Measurements from ENCODE around the gene TNIK. TPM values are rescaled to one million over a fixed set of nuclear protein-coding genes. Genes with fewer than 3 reads are reported as not detected.
A peak's percentile ranks its signal among the peaks of the same experiment; 100 is the strongest.

TNIK gene
- total and polyA plus RNA-seq, 2 experiments from 2014 or later: 14.6 to 34.3 TPM

- Mint-ChIP-seq H3K4me1 (peaks cover 31% of the 10 kb centered on the region), H3K27me3 (ENCODE audit: insufficient read depth, low read depth, poor library complexity) (peaks cover 2% of the 10 kb centered on the region), H3K9me3 (no peaks in the 10 kb centered on the region; the same call in 2 of the 3 replicates), H3K27ac (peak overlapping the region; percentile 88), H3K36me3 (ENCODE audit: low read depth) (peaks cover 22% of the 10 kb centered on the region), H3K4me3 (no peak overlapping the region)
- H3K4me2 ChIP-seq: peak overlapping the region; percentile 30; the same call in 1 of the 2 replicates
- H3K9me2 ChIP-seq (ENCODE audit: insufficient read depth): no peaks in the 10 kb centered on the region
- H2AFZ ChIP-seq: no peak overlapping the region
- peaks cover 25% of the 10 kb centered on the region for H3K4me1 ChIP-seq (ENCODE audit: insufficient read depth)
- no peak overlapping the region for H3K4me3 ChIP-seq
- peak; percentile 36 for DNase-seq (ENCODE audit: low spot score)
- H3K27ac ChIP-seq (ENCODE audit: low read depth): peak overlapping the region; percentile 68
- TF ChIP-seq JUNB (IDR thresholded peaks at IDR 0.05; ENCODE audit: unreplicated experiment) (no peak), NANOG (IDR thresholded peaks at IDR 0.05; ENCODE audit: borderline replicate concordance) (peak; percentile 73), ZNF462 (CRISPR knock-in tag; IDR thresholded peaks at IDR 0.05) (0 out of 2 replicates have a peak, but pooled peaks have one; percentile 45), CREB1 (CRISPR knock-in tag; IDR thresholded peaks at IDR 0.05; ENCODE audit: low read depth) (no peak)
- H4K20me1 ChIP-seq (replicated peaks; ENCODE audit: insufficient read depth): no peaks in the 10 kb centered on the region
- no peaks in the 10 kb centered on the region for H3F3A ChIP-seq (replicated peaks; ENCODE audit: low read depth)
- ATAC-seq: peak; percentile 36; the same call in 2 of the 3 replicates
- H3K79me2 ChIP-seq (replicated peaks; ENCODE audit: insufficient read depth): no peaks in the 10 kb centered on the region
- no peaks in the 10 kb centered on the region for H3K27me3 ChIP-seq (ENCODE audit: insufficient read depth)
- no peaks in the 10 kb centered on the region for H3K36me3 ChIP-seq (ENCODE audit: insufficient read depth)
Measured at GRCh38 chr3:171206283-171206682, 253.9 kb downstream of the TNIK start.

- Histone ChIP-seq H3F3A (replicated peaks; ENCODE audit: low read depth) (no peaks in the 10 kb centered on the region), H3K4me2 (no peak overlapping the region), H3K4me1 (ENCODE audit: insufficient read depth) (peaks cover 30% of the 10 kb centered on the region), H3K27me3 (ENCODE audit: insufficient read depth) (no peaks in the 10 kb centered on the region), H2AFZ (no peak overlapping the region), H4K20me1 (replicated peaks; ENCODE audit: insufficient read depth) (no peaks in the 10 kb centered on the region), H3K27ac (ENCODE audit: low read depth) (no peak overlapping the region), H3K79me2 (replicated peaks; ENCODE audit: insufficient read depth) (no peaks in the 10 kb centered on the region; the same call in 1 of the 2 replicates), H3K4me3 (no peak overlapping the region), H3K9me2 (ENCODE audit: insufficient read depth) (no peaks in the 10 kb centered on the region), H3K36me3 (ENCODE audit: insufficient read depth) (no peaks in the 10 kb centered on the region)
- Mint-ChIP-seq H3K9me3 (no peaks in the 10 kb centered on the region; the same call in 2 of the 3 replicates), H3K27ac (peak overlapping the region; percentile 36; the same call in 1 of the 2 replicates), H3K4me3 (no peak overlapping the region), H3K27me3 (ENCODE audit: insufficient read depth, low read depth, poor library complexity) (peaks cover 4% of the 10 kb centered on the region), H3K36me3 (ENCODE audit: low read depth) (peaks cover 15% of the 10 kb centered on the region), H3K4me1 (peaks cover 34% of the 10 kb centered on the region)
- DNase-seq (ENCODE audit: low spot score) (no peak), ATAC-seq (no peak)
- TF ChIP-seq, protein P1, sequence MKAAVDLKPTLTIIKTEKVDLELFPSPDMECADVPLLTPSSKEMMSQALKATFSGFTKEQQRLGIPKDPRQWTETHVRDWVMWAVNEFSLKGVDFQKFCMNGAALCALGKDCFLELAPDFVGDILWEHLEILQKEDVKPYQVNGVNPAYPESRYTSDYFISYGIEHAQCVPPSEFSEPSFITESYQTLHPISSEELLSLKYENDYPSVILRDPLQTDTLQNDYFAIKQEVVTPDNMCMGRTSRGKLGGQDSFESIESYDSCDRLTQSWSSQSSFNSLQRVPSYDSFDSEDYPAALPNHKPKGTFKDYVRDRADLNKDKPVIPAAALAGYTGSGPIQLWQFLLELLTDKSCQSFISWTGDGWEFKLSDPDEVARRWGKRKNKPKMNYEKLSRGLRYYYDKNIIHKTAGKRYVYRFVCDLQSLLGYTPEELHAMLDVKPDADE (IDR thresholded peaks at IDR 0.05): no peak
Measured at GRCh38 chr3:171204942-171205341, 255.3 kb downstream of the TNIK start.
